Hepatocyte (in vitro differentiated cells): ENCODE measurements around the gene AP1S2. TPM values are rescaled to one million over a fixed set of nuclear protein-coding genes. Genes with fewer than 3 reads are reported as not detected.

Experiments used
- DNase-seq: peaks from one replicate; pipeline ENCODE4 v3.0.0-alpha.2; 2016; ENCODE audit warnings: low spot score
- H2AFZ ChIP-seq: fragments of 200-600 bp; sonication (generic); 2 replicates; pipeline ENCODE4 v1.6.0; 2016; ENCODE audit warnings: antibody characterized with exemption, mild to moderate bottlenecking
- H3K27ac ChIP-seq: fragments of 200-600 bp; sonication (generic); 2 replicates; pipeline ENCODE4 v1.5.1; 2016; ENCODE audit warnings: mild to moderate bottlenecking
- H3K27me3 ChIP-seq: fragments of 200-600 bp; sonication (generic); 2 replicates; pipeline ENCODE4 v1.6.1; 2016
- H3K36me3 ChIP-seq: fragments of 200-600 bp; sonication (generic); replicated peaks from 2 replicates; pipeline ENCODE4 v1.5.1; 2016; ENCODE audit warnings: low read depth; ENCODE audit not compliant: insufficient read depth
- H3K4me1 ChIP-seq: fragments of 200-600 bp; sonication (generic); 2 replicates; pipeline ENCODE4 v1.5.1; 2016; ENCODE audit warnings: mild to moderate bottlenecking, moderate library complexity; ENCODE audit not compliant: insufficient read depth
- H3K4me2 ChIP-seq: fragments of 200-600 bp; sonication (generic); 2 replicates; pipeline ENCODE4 v1.6.0; 2016
- H3K4me3 ChIP-seq: fragments of 200-600 bp; sonication (generic); 2 replicates; pipeline ENCODE4 v1.5.1; 2016; ENCODE audit warnings: mild to moderate bottlenecking
- H3K79me2 ChIP-seq: fragments of 200-600 bp; sonication (generic); 2 replicates; pipeline ENCODE4 v1.6.0; 2017; ENCODE audit warnings: mild to moderate bottlenecking
- H3K9me2 ChIP-seq: fragments of 200-600 bp; sonication (generic); replicated peaks from 2 replicates; pipeline ENCODE4 v1.6.0; 2017; ENCODE audit warnings: mild to moderate bottlenecking; ENCODE audit not compliant: insufficient read depth
- H3K9me3 ChIP-seq: fragments of 200-600 bp; sonication (generic); 2 replicates; pipeline ENCODE4 v1.5.1; 2016; ENCODE audit warnings: low read depth, mild to moderate bottlenecking
- H4K20me1 ChIP-seq: fragments of 200-600 bp; sonication (generic); 2 replicates; pipeline ENCODE4 v1.6.0; 2016; ENCODE audit warnings: mild to moderate bottlenecking; ENCODE audit not compliant: insufficient read depth, poor library complexity, severe bottlenecking
- EZH2 ChIP-seq: fragments of 200-600 bp; sonication (generic); IDR thresholded peaks from 2 replicates; pipeline ENCODE4 v1.6.1; 2016; ENCODE audit warnings: antibody characterized with exemption, mild to moderate bottlenecking, borderline replicate concordance
- EZH2phosphoT487 ChIP-seq: fragments of 200-600 bp; sonication (generic); IDR thresholded peaks from one replicate; pipeline ENCODE4 v1.6.1; 2018; ENCODE audit warnings: antibody characterized with exemption, mild to moderate bottlenecking, low read depth, moderate library complexity; ENCODE audit not compliant: unreplicated experiment, severe bottlenecking
- WGBS: methylation state at CpG from one replicate; pipeline ENCODE4 v1.1.6; 2016; ENCODE audit warnings: low lambda C conversion rate; ENCODE audit errors: missing lambda C conversion rate; 5-methylcytosine and 5-hydroxymethylcytosine counted together
- polyA plus RNA-seq: library from polyadenylated mRNA; unstranded; fragments of >200 nt; fragmentation: Nextera tagmentation; extraction: Ambion mirVana; gene quantifications from 2 replicates; pipeline ENCODE4 v1.2.1, GENCODE V29; 2016
- total RNA-seq: library from RNA; depleted of rRNA; stranded (reverse); fragments of >200 nt; gene quantifications from 2 replicates; pipeline ENCODE4 v1.2.3, GENCODE V29; 2014
- TF ChIP-seq, protein P1 (sequence below): fragments of 200-600 bp; sonication (generic); IDR thresholded peaks from 2 replicates; pipeline ENCODE4 v1.5.1; 2016; ENCODE audit warnings: antibody characterized with exemption, mild to moderate bottlenecking; ENCODE audit not compliant: poor library complexity

AP1S2 gene
- total and polyA plus RNA-seq, 2 experiments from 2014 or later = 29.0 to 69.2 TPM

DNA sequence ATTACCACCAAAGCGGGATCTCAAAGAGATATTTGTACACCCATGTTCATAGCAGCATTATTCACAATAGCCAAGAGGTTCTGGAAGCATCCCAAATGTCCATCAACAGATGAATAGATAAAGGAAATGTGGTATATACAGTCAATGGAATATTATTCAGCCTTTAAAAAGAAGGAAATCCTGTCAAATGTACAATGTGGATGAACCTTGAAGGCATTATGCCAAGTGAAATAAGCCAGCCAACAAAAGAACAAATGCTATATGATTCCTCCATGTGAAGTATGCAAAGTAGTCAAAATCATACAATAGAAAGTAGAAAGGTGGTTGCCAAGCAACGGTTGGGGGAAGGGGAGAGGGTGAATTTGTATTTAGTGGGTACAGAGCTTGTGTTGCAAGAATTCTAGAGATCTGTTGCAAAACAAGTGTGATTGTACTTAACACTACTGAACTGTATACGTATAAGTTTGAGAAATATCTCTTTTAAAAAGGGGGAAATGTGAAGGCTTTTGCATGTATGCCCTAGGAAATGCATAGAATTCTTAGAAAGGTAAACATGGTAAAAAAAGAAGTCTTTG is 69.3 kb downstream of the AP1S2 start:
- Histone ChIP-seq H3K27me3 (no peaks in the 10 kb centered on the region), H3K36me3 (no peaks in the 10 kb centered on the region), H3K4me2 (no peak overlapping the region), H3K9me2 (no peaks in the 10 kb centered on the region), H3K4me3 (no peak overlapping the region), H4K20me1 (no peaks in the 10 kb centered on the region), H3K27ac (no peak overlapping the region), H2AFZ (no peak overlapping the region), H3K79me2 (no peaks in the 10 kb centered on the region), H3K9me3 (no peaks in the 10 kb centered on the region), H3K4me1 (no peaks in the 10 kb centered on the region)
- DNase-seq = no peak
- 93% methylated on average over 3 of the region's 3 CpGs for WGBS
- TF ChIP-seq EZH2 = no peak
- TF ChIP-seq, protein P1, sequence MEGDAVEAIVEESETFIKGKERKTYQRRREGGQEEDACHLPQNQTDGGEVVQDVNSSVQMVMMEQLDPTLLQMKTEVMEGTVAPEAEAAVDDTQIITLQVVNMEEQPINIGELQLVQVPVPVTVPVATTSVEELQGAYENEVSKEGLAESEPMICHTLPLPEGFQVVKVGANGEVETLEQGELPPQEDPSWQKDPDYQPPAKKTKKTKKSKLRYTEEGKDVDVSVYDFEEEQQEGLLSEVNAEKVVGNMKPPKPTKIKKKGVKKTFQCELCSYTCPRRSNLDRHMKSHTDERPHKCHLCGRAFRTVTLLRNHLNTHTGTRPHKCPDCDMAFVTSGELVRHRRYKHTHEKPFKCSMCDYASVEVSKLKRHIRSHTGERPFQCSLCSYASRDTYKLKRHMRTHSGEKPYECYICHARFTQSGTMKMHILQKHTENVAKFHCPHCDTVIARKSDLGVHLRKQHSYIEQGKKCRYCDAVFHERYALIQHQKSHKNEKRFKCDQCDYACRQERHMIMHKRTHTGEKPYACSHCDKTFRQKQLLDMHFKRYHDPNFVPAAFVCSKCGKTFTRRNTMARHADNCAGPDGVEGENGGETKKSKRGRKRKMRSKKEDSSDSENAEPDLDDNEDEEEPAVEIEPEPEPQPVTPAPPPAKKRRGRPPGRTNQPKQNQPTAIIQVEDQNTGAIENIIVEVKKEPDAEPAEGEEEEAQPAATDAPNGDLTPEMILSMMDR = no peak
- TF ChIP-seq EZH2phosphoT487 = no peak

DNA sequence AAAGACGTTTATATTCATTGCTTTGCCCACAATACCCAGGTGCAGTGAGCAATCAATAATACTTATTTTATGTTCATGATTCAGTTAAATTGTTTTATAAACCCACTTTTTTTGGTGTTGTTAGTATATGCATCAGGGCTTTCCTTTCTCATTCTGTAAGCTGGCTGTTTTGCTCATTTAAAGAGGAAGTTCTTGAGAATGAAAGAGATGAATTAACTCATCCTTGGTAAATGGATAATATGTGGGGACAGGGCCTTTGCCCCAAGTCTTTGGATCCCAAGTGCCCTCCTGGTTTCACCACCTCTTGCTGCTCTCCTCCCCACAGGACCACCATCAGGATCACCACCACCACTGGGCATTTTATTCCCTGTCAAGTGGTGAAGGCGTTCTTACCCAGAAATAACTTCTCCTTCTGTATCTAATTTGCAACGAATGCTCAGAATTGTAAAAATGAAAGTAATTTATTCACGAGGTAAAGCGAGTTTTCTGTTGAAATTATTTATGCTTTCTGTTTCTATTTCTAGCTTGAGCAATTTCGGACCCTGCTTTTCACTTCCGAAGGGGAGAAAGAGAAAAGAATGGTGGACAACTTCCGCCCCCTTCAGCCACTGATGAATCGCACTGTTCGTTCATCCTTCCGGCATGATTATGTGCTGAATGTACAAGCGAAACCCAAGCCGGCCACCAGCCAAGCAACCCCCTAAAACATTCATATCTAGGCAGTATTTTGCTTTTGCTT is 72.5 kb downstream of the AP1S2 start:
- no peak overlapping the region for H3K27ac ChIP-seq
- H2AFZ ChIP-seq = no peak overlapping the region
- no peak for DNase-seq
- no peak overlapping the region for H3K4me3 ChIP-seq
- no peaks in the 10 kb centered on the region for H3K9me2 ChIP-seq
- no peaks in the 10 kb centered on the region for H3K36me3 ChIP-seq
- TF ChIP-seq, protein P1 = no peak
- TF ChIP-seq EZH2 = no peak
- no peaks in the 10 kb centered on the region for H3K9me3 ChIP-seq
- H3K4me2 ChIP-seq = no peak overlapping the region
- 90% methylated on average over 13 of the region's 13 CpGs for WGBS
- H3K27me3 ChIP-seq = no peaks in the 10 kb centered on the region
- H3K79me2 ChIP-seq = no peaks in the 10 kb centered on the region
- H3K4me1 ChIP-seq = no peaks in the 10 kb centered on the region
- no peaks in the 10 kb centered on the region for H4K20me1 ChIP-seq

Other genes with a start within 250 kb of the AP1S2 start
- 30.5 and 37.4 TPM in 2 replicates for gene CLTRN, start 190.0 kb downstream of the AP1S2 start, total RNA-seq
- gene CLTRN, start 190.0 kb downstream of the AP1S2 start, polyA plus RNA-seq = 22.7 and 32.6 TPM in 2 replicates
- gene CA5B, start 116.5 kb downstream of the AP1S2 start, total RNA-seq = 10.5 and 11.1 TPM in 2 replicates
- gene CA5B, start 116.5 kb downstream of the AP1S2 start, polyA plus RNA-seq = 6.8 and 7.7 TPM in 2 replicates
- gene ZRSR2, start 64.3 kb downstream of the AP1S2 start, total RNA-seq = 8.1 and 11.0 TPM in 2 replicates
- 15.7 and 24.0 TPM in 2 replicates for gene ZRSR2, start 64.3 kb downstream of the AP1S2 start, polyA plus RNA-seq